Activated naive CD4-positive, alpha-beta T cell treated with anti-CD3 and anti-CD28 coated beads for 36 hours (primary cell): ENCODE measurements around the gene EVI2B. TPM values are rescaled to one million over a fixed set of nuclear protein-coding genes. Genes with fewer than 3 reads are reported as not detected.

Experiments
- CTCF ChIA-PET: fragments of 350-600 bp; sonication (Branson Sonifier 250); formaldehyde crosslinking; loops from one replicate; lab custom pipeline; 2021; ENCODE audit warnings: antibody characterized with exemption; lab: Charles Lee
- DNase-seq: peaks from one replicate; pipeline ENCODE4 v3.0.0-alpha.2; 2020
- H3K27ac Mint-ChIP-seq: one replicate; pipeline ENCODE4 v1.8.0; 2021; ENCODE audit warnings: mild to moderate bottlenecking, mixed read lengths
- H3K27me3 Mint-ChIP-seq: one replicate; pipeline ENCODE4 v1.8.0; 2021; ENCODE audit warnings: low read depth, mixed read lengths
- H3K36me3 Mint-ChIP-seq: one replicate; pipeline ENCODE4 v1.8.0; 2021; ENCODE audit warnings: low read depth, mixed read lengths
- H3K4me1 Mint-ChIP-seq: one replicate; pipeline ENCODE4 v1.8.0; 2021; ENCODE audit warnings: low read depth, mixed read lengths
- H3K4me3 Mint-ChIP-seq: one replicate; pipeline ENCODE4 v1.8.0; 2021; ENCODE audit warnings: mild to moderate bottlenecking, moderate library complexity, mixed read lengths
- H3K9me3 Mint-ChIP-seq: one replicate; pipeline ENCODE4 v1.8.0; 2021; ENCODE audit warnings: mixed read lengths
- intact Hi-C: fragments of 100-400 bp; cut with micrococcal nuclease; formaldehyde crosslinking; loops from one replicate; pipeline ENCODE4 v1.15.1; 2023
- total RNA-seq, 2 experiments: library from RNA; stranded (reverse); gene quantifications; one replicate each; pipeline ENCODE4 v1.2.3, GENCODE V29; 2021

The EVI2B gene
- total RNA-seq, 2 experiments from 2014 or later: 9.9 to 11.4 TPM

DNA sequence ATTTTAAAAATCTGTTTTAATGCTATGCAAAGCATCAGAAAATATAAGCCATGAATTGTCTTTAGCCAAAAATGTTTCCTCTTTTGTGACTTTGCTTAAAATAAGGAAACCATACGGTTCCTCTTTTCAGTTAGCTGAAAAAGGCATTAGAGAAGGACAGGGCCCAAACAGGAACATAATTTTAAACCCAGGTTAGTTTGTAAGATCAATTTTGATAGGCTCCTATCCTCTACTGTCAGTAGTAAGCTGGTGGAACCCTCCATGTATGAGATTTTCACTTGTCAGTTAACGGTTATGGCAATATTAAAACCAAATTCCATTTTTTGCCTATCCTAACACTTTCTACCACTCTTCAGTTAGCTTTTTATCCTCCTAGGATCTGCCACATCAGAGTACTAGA lies 4.3 kb downstream of the EVI2B start:
- Mint-ChIP-seq H3K36me3 (peaks cover 17% of the 10 kb centered on the region), H3K27ac (peak overlapping the region; percentile 100)

DNA sequence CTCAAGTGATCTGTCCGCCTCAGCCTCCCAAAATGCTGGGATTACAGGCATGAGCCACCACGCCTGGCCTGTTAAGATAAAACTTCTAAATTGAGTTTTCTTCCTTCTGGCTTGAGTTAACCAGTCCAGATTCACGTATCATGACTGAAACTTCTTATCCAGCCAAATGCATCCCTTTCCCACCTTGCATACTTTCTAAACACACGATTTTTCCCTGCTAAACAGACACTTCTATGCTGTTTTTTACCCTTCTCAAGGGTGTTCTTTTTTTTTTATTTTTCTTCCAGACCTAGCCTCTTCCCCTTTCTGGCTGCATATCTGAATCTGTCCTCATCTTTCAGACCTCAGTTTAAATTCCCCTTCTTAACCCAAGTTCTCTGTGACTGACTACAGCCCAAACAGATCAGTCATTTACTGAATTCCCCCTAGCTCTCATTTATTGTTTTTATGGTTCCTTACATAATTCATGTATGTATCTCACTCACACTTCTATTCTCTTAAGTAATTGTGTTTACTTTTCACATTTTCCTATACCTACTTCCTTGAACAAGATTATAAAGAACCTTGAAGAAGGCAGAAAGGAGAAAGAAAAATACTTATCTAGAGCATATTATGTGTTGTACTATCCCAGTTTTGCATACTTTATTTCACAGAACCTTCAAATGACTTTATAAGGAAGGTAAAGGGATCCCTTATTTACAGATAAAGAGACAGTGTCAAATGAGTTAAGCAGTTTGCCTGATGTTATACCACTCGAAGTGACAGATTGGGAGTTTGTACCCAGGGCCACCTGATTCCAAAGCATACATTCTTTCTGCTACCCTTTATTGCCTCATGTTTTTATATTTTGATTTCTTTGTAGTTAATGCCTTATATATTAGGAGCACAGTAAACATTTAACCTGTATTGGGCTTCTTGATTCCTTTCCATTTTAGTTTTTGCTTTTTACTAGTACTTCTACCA lies 5.2 kb downstream of the EVI2B start:
- Mint-ChIP-seq H3K9me3 (peaks cover 5% of the 10 kb centered on the region), H3K4me1 (peaks cover 61% of the 10 kb centered on the region), H3K36me3 (peaks cover 24% of the 10 kb centered on the region), H3K27ac (peak overlapping the region; percentile 100), H3K27me3 (no peaks in the 10 kb centered on the region), H3K4me3 (peak overlapping the region; percentile 87)
- CTCF ChIA-PET: no interaction called here
- intact Hi-C loops: loop anchor here (1.0 to 10.0 kb wide), 4 partner anchors 8 to 1614 kb away; partner anchors contain the start of gene EVI2A
- DNase-seq: no peak

More for the DNA sequence above, 4.3 kb downstream of the EVI2B start:
- peaks cover 5% of the 10 kb centered on the region for H3K9me3 Mint-ChIP-seq
- intact Hi-C loops: loop anchor here (5.0 to 10.0 kb wide), 2 partner anchors 212 to 1615 kb away; no protein-coding TSS in a partner anchor
- DNase-seq: no peak
- H3K27me3 Mint-ChIP-seq: no peaks in the 10 kb centered on the region
- CTCF ChIA-PET: interaction anchor here (0.6 to 0.9 kb wide), 2 partner anchors 10 to 60 kb away, joined by 3 to 4 read pairs; no protein-coding TSS in a partner anchor
- H3K4me1 Mint-ChIP-seq: peaks cover 60% of the 10 kb centered on the region
- H3K4me3 Mint-ChIP-seq: peak overlapping the region; percentile 87

- peak overlapping the region; percentile 87 for H3K4me3 Mint-ChIP-seq
- no peaks in the 10 kb centered on the region for H3K27me3 Mint-ChIP-seq
- intact Hi-C loops: loop anchor here (1.0 to 10.0 kb wide), 4 partner anchors 7 to 1613 kb away; partner anchors contain the start of gene EVI2A
- peak overlapping the region; percentile 100 for H3K27ac Mint-ChIP-seq
- peaks cover 6% of the 10 kb centered on the region for H3K9me3 Mint-ChIP-seq
- H3K4me1 Mint-ChIP-seq: peaks cover 70% of the 10 kb centered on the region
- peaks cover 32% of the 10 kb centered on the region for H3K36me3 Mint-ChIP-seq
- no peak for DNase-seq
- CTCF ChIA-PET: interaction anchor here (2.2 kb wide), 1 partner anchor 11 kb away, joined by 5 read pairs; no protein-coding TSS in a partner anchor
Measured at GRCh38 chr17:31307640-31308039, 6.2 kb downstream of the EVI2B start.

DNA sequence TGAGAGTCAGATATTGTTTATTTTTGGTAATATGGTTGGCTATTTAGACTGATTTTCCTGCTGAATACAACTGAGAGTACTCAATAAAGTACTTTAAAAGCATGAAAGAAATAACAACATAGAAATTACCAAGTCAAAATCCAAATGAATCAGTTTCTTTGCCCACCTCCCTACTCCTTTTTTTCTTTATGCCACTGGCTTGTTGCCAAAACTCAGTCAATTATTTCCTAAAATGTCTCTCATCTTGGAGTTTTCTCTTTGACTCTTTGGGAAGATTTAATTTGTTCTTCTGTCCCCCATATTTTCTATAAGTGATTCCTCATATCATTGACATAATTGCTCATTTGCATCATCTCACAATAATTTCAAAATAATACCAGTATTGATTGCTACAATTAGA lies 14.2 kb downstream of the EVI2B start:
- Mint-ChIP-seq H3K9me3 (peaks cover 2% of the 10 kb centered on the region), H3K4me3 (no peak overlapping the region), H3K27me3 (no peaks in the 10 kb centered on the region), H3K36me3 (peaks cover 17% of the 10 kb centered on the region), H3K27ac (no peak overlapping the region), H3K4me1 (peaks cover 53% of the 10 kb centered on the region)
- intact Hi-C loops: loop anchor here (1.0 to 10.0 kb wide), 2 partner anchors 9 to 1605 kb away; no protein-coding TSS in a partner anchor
- no peak for DNase-seq
- CTCF ChIA-PET: no interaction called here

- Mint-ChIP-seq H3K36me3 (no peaks in the 10 kb centered on the region), H3K4me1 (peaks cover 34% of the 10 kb centered on the region), H3K4me3 (no peak within 1 kb of the TSS), H3K9me3 (no peaks in the 10 kb centered on the region), H3K27ac (no peak within 1 kb of the TSS), H3K27me3 (no peaks in the 10 kb centered on the region)
- CTCF ChIA-PET: no interaction called here
- intact Hi-C loops: no loop called here
- DNase-seq: no peak
Measured at GRCh38 chr17:31297090-31297489, 16.8 kb downstream of the EVI2B start, which contains the start of gene OMG. Gene OMG, minus strand, starts transcription at chr17:31297239. Its CDS starts 908 bp downstream, at chr17:31296331.

GRCh38 chr17:31296142-31296541 lies 17.7 kb downstream of the EVI2B start:
- H3K4me3 Mint-ChIP-seq: no peak overlapping the region
- H3K36me3 Mint-ChIP-seq: no peaks in the 10 kb centered on the region
- no peak overlapping the region for H3K27ac Mint-ChIP-seq
- H3K27me3 Mint-ChIP-seq: no peaks in the 10 kb centered on the region
- intact Hi-C loops: no loop called here
- DNase-seq: no peak
- no peaks in the 10 kb centered on the region for H3K9me3 Mint-ChIP-seq
- H3K4me1 Mint-ChIP-seq: peaks cover 27% of the 10 kb centered on the region
- CTCF ChIA-PET: no interaction called here

- intact Hi-C loops: no loop called here
- H3K9me3 Mint-ChIP-seq: no peaks in the 10 kb centered on the region
- no peak overlapping the region for H3K4me3 Mint-ChIP-seq
- no peak overlapping the region for H3K27ac Mint-ChIP-seq
- H3K4me1 Mint-ChIP-seq: peaks cover 21% of the 10 kb centered on the region
- no peaks in the 10 kb centered on the region for H3K27me3 Mint-ChIP-seq
- CTCF ChIA-PET: no interaction called here
- H3K36me3 Mint-ChIP-seq: no peaks in the 10 kb centered on the region
- no peak for DNase-seq
Measured at GRCh38 chr17:31295489-31295871, 18.4 kb downstream of the EVI2B start.

GRCh38 chr17:31294820-31295488 lies 18.9 kb downstream of the EVI2B start:
- CTCF ChIA-PET: no interaction called here
- no peak for DNase-seq
- Mint-ChIP-seq H3K4me3 (no peak overlapping the region), H3K36me3 (no peaks in the 10 kb centered on the region), H3K27ac (no peak overlapping the region), H3K9me3 (no peaks in the 10 kb centered on the region), H3K27me3 (no peaks in the 10 kb centered on the region), H3K4me1 (peaks cover 22% of the 10 kb centered on the region)
- intact Hi-C loops: no loop called here

DNA sequence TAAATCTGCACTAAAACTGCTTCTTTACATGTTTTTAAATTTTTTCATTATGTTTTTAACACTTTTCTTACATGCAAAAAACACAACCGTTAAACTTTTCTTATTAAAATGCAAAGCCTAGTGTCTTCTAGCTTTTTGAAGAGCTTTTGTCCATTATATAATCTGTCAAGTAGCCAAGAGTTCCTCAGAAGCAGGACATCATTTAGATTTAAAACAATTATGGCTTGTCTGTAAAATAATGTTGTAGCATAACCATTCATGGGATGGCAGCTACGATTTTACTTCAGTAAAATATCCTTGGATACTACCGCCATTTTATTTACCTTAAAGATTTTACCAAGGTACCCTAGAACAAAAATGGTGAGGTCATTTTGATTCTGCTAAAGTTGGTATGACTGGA lies 19.6 kb downstream of the EVI2B start:
- Mint-ChIP-seq H3K36me3 (no peaks in the 10 kb centered on the region), H3K9me3 (no peaks in the 10 kb centered on the region), H3K4me3 (no peak overlapping the region), H3K4me1 (peaks cover 17% of the 10 kb centered on the region), H3K27me3 (no peaks in the 10 kb centered on the region), H3K27ac (no peak overlapping the region)
- CTCF ChIA-PET: no interaction called here
- no peak for DNase-seq
- intact Hi-C loops: no loop called here

- intact Hi-C loops: no loop called here
- no peaks in the 10 kb centered on the region for H3K27me3 Mint-ChIP-seq
- H3K4me3 Mint-ChIP-seq: no peak overlapping the region
- H3K4me1 Mint-ChIP-seq: peaks cover 20% of the 10 kb centered on the region
- H3K9me3 Mint-ChIP-seq: no peaks in the 10 kb centered on the region
- no peak for DNase-seq
- no peaks in the 10 kb centered on the region for H3K36me3 Mint-ChIP-seq
- CTCF ChIA-PET: no interaction called here
- H3K27ac Mint-ChIP-seq: no peak overlapping the region
Measured at GRCh38 chr17:31293581-31293980, 20.3 kb downstream of the EVI2B start.

DNA sequence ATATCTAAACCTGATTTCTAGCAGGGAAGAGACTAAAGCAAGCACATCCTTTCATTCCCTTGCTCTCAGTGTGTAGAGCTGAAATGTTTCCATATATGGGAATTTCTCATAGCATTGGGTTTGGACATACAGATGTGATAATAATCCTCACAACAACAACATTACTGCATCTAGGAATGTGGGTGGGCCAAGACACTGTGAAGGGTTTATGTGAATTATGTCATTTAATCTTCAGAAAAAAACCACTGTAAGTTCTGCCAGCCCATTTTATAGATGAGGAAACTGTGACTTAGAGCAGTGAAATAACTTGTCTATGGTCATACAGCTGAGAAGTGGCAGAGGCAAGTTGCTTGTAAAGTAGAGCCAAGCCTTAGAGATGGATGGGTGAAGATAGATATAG lies 22.0 kb downstream of the EVI2B start:
- Mint-ChIP-seq H3K4me1 (peaks cover 29% of the 10 kb centered on the region), H3K4me3 (no peak overlapping the region), H3K36me3 (no peaks in the 10 kb centered on the region), H3K27ac (no peak overlapping the region), H3K9me3 (no peaks in the 10 kb centered on the region), H3K27me3 (no peaks in the 10 kb centered on the region)
- no peak for DNase-seq
- CTCF ChIA-PET: no interaction called here
- intact Hi-C loops: no loop called here

GRCh38 chr17:31289790-31290189 lies 24.1 kb downstream of the EVI2B start:
- no peaks in the 10 kb centered on the region for H3K9me3 Mint-ChIP-seq
- CTCF ChIA-PET: no interaction called here
- intact Hi-C loops: no loop called here
- no peak overlapping the region for H3K27ac Mint-ChIP-seq
- H3K36me3 Mint-ChIP-seq: no peaks in the 10 kb centered on the region
- no peaks in the 10 kb centered on the region for H3K27me3 Mint-ChIP-seq
- H3K4me3 Mint-ChIP-seq: no peak overlapping the region
- DNase-seq: no peak
- H3K4me1 Mint-ChIP-seq: peaks cover 26% of the 10 kb centered on the region
